Immature natural killer cell (primary cell): Measurements from ENCODE around the gene OR4C16. TPM values are rescaled to one million over a fixed set of nuclear protein-coding genes. Genes with fewer than 3 reads are reported as not detected.

Source experiments
- DNase-seq, 3 donors: peaks; one replicate each; pipeline ENCODE4 v3.0.0; 2022; ENCODE audit warnings: mixed read lengths in 1 of 3
- H3K27ac Mint-ChIP-seq, 6 donors: one replicate each; pipeline ENCODE4 v1.8.0; 2020; ENCODE audit warnings: mixed read lengths in 6 of 6, mild to moderate bottlenecking in 5 of 6, inconsistent platforms in 4 of 6, moderate library complexity in 3 of 6
- H3K27me3 Mint-ChIP-seq, 3 donors: one replicate each; pipeline ENCODE4 v1.8.0; 2020 to 2021; ENCODE audit warnings: low read depth in 3 of 3, mild to moderate bottlenecking in 3 of 3, mixed read lengths in 3 of 3, moderate library complexity in 3 of 3, inconsistent platforms in 1 of 3
- H3K36me3 Mint-ChIP-seq, 3 donors: one replicate each; pipeline ENCODE4 v1.8.0; 2020; ENCODE audit warnings: mixed read lengths in 3 of 3, inconsistent platforms in 2 of 3, mild to moderate bottlenecking in 2 of 3
- H3K4me1 Mint-ChIP-seq, 2 donors: one replicate each; pipeline ENCODE4 v1.8.0; 2020; ENCODE audit warnings: inconsistent platforms in 2 of 2, mild to moderate bottlenecking in 2 of 2, mixed read lengths in 2 of 2, moderate library complexity in 1 of 2
- H3K4me3 Mint-ChIP-seq, 5 donors: one replicate each; pipeline ENCODE4 v1.8.0; 2020; ENCODE audit warnings: mild to moderate bottlenecking in 5 of 5, mixed read lengths in 5 of 5, inconsistent platforms in 3 of 5, moderate library complexity in 3 of 5
- H3K9me3 Mint-ChIP-seq, 6 donors: one replicate each; pipeline ENCODE4 v1.8.0; 2020; ENCODE audit warnings: mild to moderate bottlenecking in 6 of 6, mixed read lengths in 6 of 6, inconsistent platforms in 4 of 6, moderate library complexity in 3 of 6
- polyA plus RNA-seq, 3 donors: library from polyadenylated mRNA; unstranded; fragments of 300-500 nt; fragmentation: Illumina TruSeq; gene quantifications; one replicate each; pipeline ENCODE4 v1.2.3, GENCODE V29; 2021

OR4C16 gene
- not detected for polyA plus RNA-seq

- Mint-ChIP-seq H3K4me3 (no peak within 1 kb of the TSS), H3K27ac (no peak within 1 kb of the TSS), H3K36me3 (peaks cover 0 to 3% (median 0%) of the 10 kb centered on the region in 3 donors), H3K9me3 (peaks cover 16 to 50% (median 35%) of the 10 kb centered on the region in 6 donors), H3K4me1 (no peaks in the 10 kb centered on the region), H3K27me3 (no peaks in the 10 kb centered on the region)
- no peak for DNase-seq
Observed at GRCh38 chr11:55571828-55572227, at the start of gene OR4C16. Gene OR4C16 (plus strand): TSS chr11:55572128. CDS start chr11:55572128, 0 bp downstream.

GRCh38 chr11:55554169-55554568 is 17.8 kb upstream of the OR4C16 start, which contains the start of gene OR4C15:
Gene OR4C15 (plus strand): TSS chr11:55554469. CDS start chr11:55554469, 0 bp downstream.
- Mint-ChIP-seq H3K27me3 (peaks cover 0 to 2% (median 0%) of the 10 kb centered on the region in 3 donors), H3K4me1 (no peaks in the 10 kb centered on the region), H3K27ac (no peak within 1 kb of the TSS), H3K36me3 (peaks cover 0 to 8% (median 6%) of the 10 kb centered on the region in 3 donors), H3K9me3 (peaks cover 14 to 51% (median 31%) of the 10 kb centered on the region in 6 donors), H3K4me3 (no peak within 1 kb of the TSS)
- DNase-seq: no peak

GRCh38 chr11:55572548-55572947 is 620 bp downstream of the OR4C16 start:
- Mint-ChIP-seq H3K4me3 (no peak overlapping the region), H3K9me3 (peaks cover 16 to 53% (median 39%) of the 10 kb centered on the region in 6 donors), H3K27ac (no peak overlapping the region), H3K27me3 (no peaks in the 10 kb centered on the region), H3K4me1 (no peaks in the 10 kb centered on the region), H3K36me3 (peaks cover 0 to 3% (median 0%) of the 10 kb centered on the region in 3 donors)
- DNase-seq: no peak

- H3K27me3 Mint-ChIP-seq: no peaks in the 10 kb centered on the region
- H3K4me3 Mint-ChIP-seq: no peak within 1 kb of the TSS
- no peaks in the 10 kb centered on the region for H3K36me3 Mint-ChIP-seq
- H3K27ac Mint-ChIP-seq: no peak within 1 kb of the TSS
- DNase-seq: no peak
- no peaks in the 10 kb centered on the region for H3K4me1 Mint-ChIP-seq
- peaks cover 0 to 42% (median 8%) of the 10 kb centered on the region in 6 donors for H3K9me3 Mint-ChIP-seq
Observed at GRCh38 chr11:55607545-55607944, 35.6 kb downstream of the OR4C16 start, which contains the start of gene OR4C11. Gene OR4C11 (minus strand): TSS chr11:55607645. CDS start chr11:55604373, 3,272 bp downstream.

Other genes with a start within 250 kb of the OR4C16 start
- gene OR4A16, start 228.9 kb upstream of the OR4C16 start, polyA plus RNA-seq: not detected
- gene OR4A15, start 204.2 kb upstream of the OR4C16 start, polyA plus RNA-seq: not detected
- not detected for gene OR4C15, start 17.7 kb upstream of the OR4C16 start, polyA plus RNA-seq
- not detected for gene OR4C11, start 35.5 kb downstream of the OR4C16 start, polyA plus RNA-seq
- not detected for gene OR4P4, start 63.0 kb downstream of the OR4C16 start, polyA plus RNA-seq
- gene OR4S2, start 76.2 kb downstream of the OR4C16 start, polyA plus RNA-seq: not detected
- gene OR4C6, start 90.1 kb downstream of the OR4C16 start, polyA plus RNA-seq: not detected
- gene OR5D13, start 201.3 kb downstream of the OR4C16 start, polyA plus RNA-seq: not detected
- gene OR5D14, start 223.4 kb downstream of the OR4C16 start, polyA plus RNA-seq: not detected
- not detected for gene OR5L1, start 239.2 kb downstream of the OR4C16 start, polyA plus RNA-seq
- gene OR5D18, start 247.5 kb downstream of the OR4C16 start, polyA plus RNA-seq: not detected